ENCODE data around the gene KAZN. TPM values are rescaled to one million over a fixed set of nuclear protein-coding genes. Genes with fewer than 3 reads are reported as not detected.
A peak's percentile ranks its signal among the peaks of the same experiment; 100 is the strongest.

KAZN gene
- total RNA-seq, 1 donor, result 3.9 TPM

DNA sequence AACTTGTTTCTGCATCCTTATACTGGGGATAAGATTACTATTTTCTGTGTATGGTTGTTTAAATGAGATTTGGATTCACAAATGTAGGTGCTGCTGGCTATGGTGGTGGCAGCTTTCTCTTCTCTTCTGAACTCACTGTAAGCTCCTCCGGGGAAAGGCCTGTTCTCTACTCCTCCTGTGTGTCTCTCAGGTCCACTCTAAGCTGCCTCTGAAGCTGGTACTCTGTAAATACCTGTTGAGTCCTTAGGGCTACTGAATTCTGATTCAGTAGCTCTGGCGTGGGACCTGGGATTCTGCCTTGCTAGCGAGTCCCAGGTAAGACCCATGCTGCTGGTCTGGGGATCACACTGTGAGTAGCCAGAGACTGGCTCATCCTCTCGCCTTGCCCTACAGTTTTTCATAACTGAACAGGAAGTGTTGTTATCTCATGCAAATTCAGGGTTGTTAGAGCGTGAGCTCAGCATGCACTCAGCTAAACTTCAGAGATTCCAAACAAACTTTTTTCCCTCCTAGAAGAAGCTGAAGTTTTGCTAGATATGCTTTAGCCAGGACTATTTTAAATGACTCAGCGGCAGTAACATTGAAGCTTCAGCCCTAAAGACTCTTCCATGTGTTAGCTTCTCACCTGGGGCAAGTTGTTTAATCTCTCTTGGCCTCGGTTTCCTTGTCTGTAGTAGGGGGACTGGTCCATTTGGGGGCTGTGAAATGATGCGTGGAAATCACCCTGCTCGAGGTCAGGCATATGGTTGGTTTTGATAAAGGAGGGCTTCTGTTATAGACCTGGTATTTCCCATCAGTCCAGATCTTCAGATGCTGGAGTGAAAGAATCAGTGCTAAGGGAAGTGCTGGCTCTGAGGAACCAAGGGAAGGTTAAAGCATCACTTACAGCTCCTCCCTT is 283.5 kb downstream of the KAZN start:
- DNase-seq (ENCODE audit: low read depth), result peak; percentile 5
- H3K4me3 ChIP-seq (ENCODE audit: low read depth, low read length), result no peak overlapping the region
- TF ChIP-seq, protein P1, sequence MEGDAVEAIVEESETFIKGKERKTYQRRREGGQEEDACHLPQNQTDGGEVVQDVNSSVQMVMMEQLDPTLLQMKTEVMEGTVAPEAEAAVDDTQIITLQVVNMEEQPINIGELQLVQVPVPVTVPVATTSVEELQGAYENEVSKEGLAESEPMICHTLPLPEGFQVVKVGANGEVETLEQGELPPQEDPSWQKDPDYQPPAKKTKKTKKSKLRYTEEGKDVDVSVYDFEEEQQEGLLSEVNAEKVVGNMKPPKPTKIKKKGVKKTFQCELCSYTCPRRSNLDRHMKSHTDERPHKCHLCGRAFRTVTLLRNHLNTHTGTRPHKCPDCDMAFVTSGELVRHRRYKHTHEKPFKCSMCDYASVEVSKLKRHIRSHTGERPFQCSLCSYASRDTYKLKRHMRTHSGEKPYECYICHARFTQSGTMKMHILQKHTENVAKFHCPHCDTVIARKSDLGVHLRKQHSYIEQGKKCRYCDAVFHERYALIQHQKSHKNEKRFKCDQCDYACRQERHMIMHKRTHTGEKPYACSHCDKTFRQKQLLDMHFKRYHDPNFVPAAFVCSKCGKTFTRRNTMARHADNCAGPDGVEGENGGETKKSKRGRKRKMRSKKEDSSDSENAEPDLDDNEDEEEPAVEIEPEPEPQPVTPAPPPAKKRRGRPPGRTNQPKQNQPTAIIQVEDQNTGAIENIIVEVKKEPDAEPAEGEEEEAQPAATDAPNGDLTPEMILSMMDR (IDR thresholded peaks at IDR 0.05; ENCODE audit: insufficient read depth, low read length), result no peak

DNA sequence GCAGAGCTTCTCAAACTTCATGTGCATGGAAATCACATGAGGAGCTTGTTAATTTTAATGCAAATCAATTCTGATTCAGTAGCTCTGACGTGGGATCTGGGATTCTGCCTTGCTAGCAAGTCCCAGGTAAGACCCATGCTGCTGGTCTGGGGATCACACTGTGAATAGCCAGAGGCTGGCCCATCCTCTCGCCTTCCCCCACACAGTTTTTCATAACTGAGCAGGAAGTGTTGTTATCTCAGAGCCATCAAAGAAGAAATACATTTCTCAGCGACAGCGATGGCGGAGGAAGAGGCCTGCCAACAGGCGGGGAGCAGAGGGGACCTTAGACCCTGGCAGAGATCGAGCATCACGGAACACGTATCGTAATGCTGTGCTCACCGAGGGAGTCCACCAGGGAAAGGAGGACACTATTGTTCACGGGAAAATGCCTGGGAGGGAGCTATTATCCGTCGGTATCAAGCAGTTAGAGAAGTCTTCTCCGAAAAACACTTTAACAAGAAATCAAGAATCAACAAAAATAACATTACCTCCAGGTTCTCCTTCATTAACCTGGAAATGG is 286.2 kb downstream of the KAZN start:
- TF ChIP-seq, protein P1 (IDR thresholded peaks at IDR 0.05; ENCODE audit: insufficient read depth, low read length), result no peak
- no peak overlapping the region for H3K4me3 ChIP-seq (ENCODE audit: low read depth, low read length)
- no peak for DNase-seq (ENCODE audit: low read depth)

DNA sequence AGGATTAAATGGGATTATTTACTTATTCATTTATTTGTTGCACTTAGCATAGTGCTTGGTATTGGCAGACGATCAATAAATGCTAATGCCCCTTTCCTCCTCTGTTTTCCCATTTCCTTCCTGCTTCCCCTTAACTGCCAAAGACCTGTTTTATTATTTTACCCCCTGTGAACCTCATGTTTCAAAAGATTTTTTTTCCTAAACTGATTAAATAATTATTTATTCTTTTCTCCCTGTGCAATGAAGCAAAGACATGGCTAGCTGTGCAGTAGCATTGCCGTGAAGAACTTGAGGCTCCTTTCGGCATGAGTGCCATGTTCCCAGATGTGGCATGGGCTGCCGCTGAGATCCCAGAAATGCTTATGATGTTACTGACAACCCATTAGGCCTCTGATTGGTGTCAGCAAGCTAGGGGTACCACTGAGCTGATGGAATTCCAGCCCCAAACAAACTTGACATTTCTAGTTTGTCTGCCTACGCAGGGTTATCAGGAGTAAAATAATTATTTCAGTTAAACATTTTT is 288.6 kb downstream of the KAZN start:
- H3K4me3 ChIP-seq (ENCODE audit: low read depth, low read length), result no peak overlapping the region
- DNase-seq (ENCODE audit: low read depth), result no peak
- TF ChIP-seq, protein P1 (IDR thresholded peaks at IDR 0.05; ENCODE audit: insufficient read depth, low read length), result no peak

DNA sequence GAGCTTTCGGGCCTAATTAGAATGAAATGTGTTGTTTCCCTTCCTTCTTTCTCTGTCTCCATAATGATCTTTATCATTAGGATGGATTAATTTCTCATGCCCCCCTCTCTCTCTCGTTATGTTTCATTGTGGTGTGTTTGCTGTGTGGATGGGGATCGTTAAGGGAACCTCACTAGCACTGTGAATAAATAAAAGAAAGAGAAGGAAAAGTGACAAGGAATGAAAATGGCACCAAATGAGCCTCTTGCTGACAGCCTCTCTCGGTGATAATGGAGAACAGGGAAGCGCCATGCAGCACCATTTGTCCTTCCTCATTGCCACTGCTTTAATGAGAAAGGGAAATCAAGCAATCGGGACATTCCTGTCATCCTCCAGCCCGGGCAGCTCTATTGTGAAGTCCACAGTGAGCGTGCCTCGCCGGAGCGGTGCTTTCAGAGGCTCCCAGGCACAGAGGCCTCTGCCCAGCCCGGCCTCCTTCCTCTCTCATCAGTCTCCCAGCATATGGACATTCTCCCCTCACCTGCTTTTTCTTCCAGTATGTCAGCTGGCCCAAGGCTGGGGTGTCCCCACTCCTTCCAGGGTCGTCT is 289.4 kb downstream of the KAZN start:
- no peak for DNase-seq (ENCODE audit: low read depth)
- TF ChIP-seq, protein P1 (IDR thresholded peaks at IDR 0.05; ENCODE audit: insufficient read depth, low read length), result no peak

DNA sequence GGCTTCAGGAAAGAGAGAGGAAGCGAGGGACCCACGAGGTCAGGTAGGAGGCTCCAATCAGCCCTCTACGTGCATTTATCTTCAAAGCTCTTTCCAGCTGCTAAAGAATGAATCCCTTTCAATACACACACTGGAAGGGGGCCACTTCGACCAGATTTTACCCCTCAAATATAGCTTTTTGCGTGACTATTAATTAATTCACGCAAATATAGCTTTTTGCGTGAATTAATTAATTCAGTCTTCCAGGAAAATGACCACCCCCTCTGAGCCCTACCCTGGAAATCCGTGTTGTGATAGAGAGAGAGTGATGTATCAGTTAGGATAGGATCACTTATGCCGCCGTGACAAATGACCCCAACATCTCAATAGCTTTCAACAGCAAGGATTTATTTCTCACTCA is 289.9 kb downstream of the KAZN start:
- DNase-seq (ENCODE audit: low read depth), result no peak

More for the DNA sequence above, 289.4 kb downstream of the KAZN start:
- no peak overlapping the region for H3K4me3 ChIP-seq (ENCODE audit: low read depth, low read length)

DNA sequence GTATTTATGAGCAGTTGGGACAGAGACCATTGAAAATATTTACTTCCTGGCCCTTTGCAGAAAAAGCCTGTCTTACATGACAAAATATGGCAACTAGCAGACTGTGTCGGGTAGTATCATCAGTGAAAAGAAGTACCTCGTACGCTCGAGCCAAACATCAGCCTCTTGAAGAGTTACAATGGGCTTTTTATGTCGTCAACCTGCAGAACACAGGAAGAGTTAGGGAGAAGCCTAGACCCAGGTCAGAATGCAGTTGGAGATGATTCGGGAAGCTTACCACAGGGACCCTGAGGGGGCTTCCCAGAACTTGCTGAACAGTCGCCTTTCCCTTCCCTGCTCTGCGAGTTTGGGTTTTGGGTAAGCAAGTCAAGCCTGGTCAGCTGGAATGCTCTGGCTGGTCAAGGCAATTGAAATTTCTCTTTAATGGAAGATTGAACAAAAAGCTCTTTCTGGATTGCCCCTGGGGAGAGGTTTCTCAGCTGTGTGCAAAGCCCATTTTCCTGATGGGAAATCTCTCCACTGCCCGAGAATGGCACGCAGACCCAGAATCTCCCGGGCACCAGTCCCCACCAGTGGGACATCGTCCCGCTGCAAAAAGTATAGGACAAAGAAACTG is 291.4 kb downstream of the KAZN start:
- no peak overlapping the region for H3K4me3 ChIP-seq (ENCODE audit: low read depth, low read length)
- DNase-seq (ENCODE audit: low read depth), result no peak
- TF ChIP-seq, protein P1 (IDR thresholded peaks at IDR 0.05; ENCODE audit: insufficient read depth, low read length), result no peak

More for the DNA sequence above, 289.9 kb downstream of the KAZN start:
- TF ChIP-seq, protein P1 (IDR thresholded peaks at IDR 0.05; ENCODE audit: insufficient read depth, low read length), result no peak
- no peak overlapping the region for H3K4me3 ChIP-seq (ENCODE audit: low read depth, low read length)

All from fibroblast of the aortic adventitia (primary cell).